C4-2B (cell line): ENCODE measurements around the gene LIPT1.
"Not testable (repeated sequence)": the region's sequence is repeated elsewhere in the genome, so short reads cannot be mapped to it uniquely, and the experiment has no call there.

Source experiments
- H3K27ac ChIP-seq: fragments of 450-650 bp; 2 replicates; pipeline ENCODE4 v1.5.1; 2017
- ZFX ChIP-seq: fragments of 450-650 bp; IDR thresholded peaks from 2 replicates; pipeline ENCODE4 v1.6.1; 2017
- TF ChIP-seq, protein P1 (sequence below): fragments of 450-650 bp; conservative IDR thresholded peaks from 2 replicates; pipeline ENCODE4 v1.5.1; 2017; ENCODE audit warnings: mild to moderate bottlenecking

The LIPT1 gene

GRCh38 chr2:99180755-99181623 is 26.2 kb downstream of the LIPT1 start, which contains the start of the genes MITD1 and MRPL30:
Gene MITD1, minus strand, starts transcription at chr2:99181058. Its CDS starts 77 bp downstream, at chr2:99180981.
Gene MRPL30, plus strand, starts transcription at chr2:99181184. Its CDS starts 5,020 bp downstream, at chr2:99186204.
- H3K27ac ChIP-seq: peak within 1 kb of the TSS; percentile 77
- TF ChIP-seq, protein P1, sequence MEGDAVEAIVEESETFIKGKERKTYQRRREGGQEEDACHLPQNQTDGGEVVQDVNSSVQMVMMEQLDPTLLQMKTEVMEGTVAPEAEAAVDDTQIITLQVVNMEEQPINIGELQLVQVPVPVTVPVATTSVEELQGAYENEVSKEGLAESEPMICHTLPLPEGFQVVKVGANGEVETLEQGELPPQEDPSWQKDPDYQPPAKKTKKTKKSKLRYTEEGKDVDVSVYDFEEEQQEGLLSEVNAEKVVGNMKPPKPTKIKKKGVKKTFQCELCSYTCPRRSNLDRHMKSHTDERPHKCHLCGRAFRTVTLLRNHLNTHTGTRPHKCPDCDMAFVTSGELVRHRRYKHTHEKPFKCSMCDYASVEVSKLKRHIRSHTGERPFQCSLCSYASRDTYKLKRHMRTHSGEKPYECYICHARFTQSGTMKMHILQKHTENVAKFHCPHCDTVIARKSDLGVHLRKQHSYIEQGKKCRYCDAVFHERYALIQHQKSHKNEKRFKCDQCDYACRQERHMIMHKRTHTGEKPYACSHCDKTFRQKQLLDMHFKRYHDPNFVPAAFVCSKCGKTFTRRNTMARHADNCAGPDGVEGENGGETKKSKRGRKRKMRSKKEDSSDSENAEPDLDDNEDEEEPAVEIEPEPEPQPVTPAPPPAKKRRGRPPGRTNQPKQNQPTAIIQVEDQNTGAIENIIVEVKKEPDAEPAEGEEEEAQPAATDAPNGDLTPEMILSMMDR: no peak
- peak; percentile 44; the same call in 1 of the 2 replicates for TF ChIP-seq ZFX

DNA sequence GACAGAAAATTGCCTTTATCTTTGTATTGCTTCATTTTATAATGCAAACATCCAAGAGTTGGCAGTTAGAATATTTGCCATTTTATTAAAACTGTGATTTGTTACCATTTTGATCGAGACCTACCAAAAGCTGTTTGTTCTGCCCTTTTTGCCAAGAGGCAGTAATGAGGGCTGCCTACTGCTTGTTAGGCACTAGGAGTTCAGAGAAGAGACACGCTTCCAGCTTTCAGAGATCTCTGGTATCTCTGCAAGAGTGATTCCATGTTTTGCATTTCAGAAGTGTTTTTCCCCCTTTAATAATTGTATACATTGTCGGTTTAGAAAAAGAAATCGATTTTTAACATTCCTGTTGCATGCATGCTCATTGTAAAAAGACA is 26.8 kb downstream of the LIPT1 start:
- peak overlapping the region; percentile 77 for H3K27ac ChIP-seq
- TF ChIP-seq, protein P1: no peak
- TF ChIP-seq ZFX: no peak

DNA sequence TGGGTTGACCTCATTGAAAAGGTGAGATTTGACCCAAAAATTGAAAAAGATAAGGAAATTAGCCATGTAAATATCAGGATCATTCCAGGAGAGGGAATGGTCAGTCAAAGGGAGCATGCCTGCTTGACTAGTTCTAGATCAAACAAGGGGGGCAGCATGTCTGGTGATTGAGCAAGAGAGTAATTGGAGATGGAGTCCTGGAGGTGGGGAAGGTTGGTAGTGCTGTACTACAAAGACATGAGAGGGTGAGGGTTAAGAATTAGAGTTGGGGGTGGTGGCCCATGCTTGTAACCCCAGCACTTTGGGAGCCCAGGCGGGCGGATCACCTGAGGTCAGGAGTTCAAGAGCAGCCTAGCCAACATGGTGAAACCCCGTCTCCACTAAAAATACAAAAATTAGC is 28.3 kb downstream of the LIPT1 start:
- no peak for TF ChIP-seq ZFX
- TF ChIP-seq, protein P1: no peak
- peak overlapping the region; percentile 71 for H3K27ac ChIP-seq

DNA sequence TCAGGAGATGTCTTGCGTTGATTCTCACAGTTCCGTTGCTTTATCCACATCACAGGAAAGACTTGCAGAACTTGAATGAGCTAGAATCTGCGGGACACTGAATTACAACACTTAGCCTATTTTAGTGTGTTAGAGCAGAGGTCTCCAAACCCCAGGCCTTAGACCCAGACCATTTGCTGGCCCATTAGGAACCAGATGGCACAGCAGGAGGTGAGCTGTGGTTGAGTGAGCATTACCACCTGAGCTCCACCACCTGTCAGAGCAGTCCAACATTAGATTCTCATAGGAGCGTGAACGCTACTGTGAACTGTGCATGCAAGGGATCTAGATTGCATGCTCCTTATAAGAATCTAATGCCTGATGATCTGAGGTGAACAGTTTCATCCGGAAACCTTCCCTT is 30.0 kb downstream of the LIPT1 start:
- TF ChIP-seq ZFX: no peak
- TF ChIP-seq, protein P1: no peak
- no peak overlapping the region for H3K27ac ChIP-seq

GRCh38 chr2:99187011-99187410 is 32.2 kb downstream of the LIPT1 start:
- no peak overlapping the region for H3K27ac ChIP-seq
- no peak for TF ChIP-seq ZFX
- TF ChIP-seq, protein P1: no peak

DNA sequence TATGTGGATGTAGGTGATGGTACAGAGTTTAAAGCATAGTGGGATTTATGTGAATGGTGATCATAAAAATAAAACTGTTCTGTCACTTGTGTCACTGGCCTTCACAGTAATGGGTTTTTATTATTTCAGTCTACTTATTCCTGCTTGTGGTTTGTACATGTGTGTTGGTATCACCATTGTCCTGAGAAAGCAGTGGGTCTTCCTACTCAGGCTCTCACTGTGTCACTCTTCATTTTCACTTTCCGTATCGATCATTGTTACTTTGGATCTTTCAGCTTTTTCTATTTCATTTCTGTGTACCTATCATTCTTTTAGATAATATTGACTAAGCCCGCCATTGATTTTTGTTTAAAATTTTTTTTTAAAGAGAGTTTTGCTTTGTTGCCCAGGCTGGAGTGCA is 33.6 kb downstream of the LIPT1 start:
- H3K27ac ChIP-seq: no peak overlapping the region
- TF ChIP-seq, protein P1: no peak
- TF ChIP-seq ZFX: no peak

GRCh38 chr2:99190548-99190947 is 35.8 kb downstream of the LIPT1 start:
- H3K27ac ChIP-seq: no peak overlapping the region
- no peak for TF ChIP-seq ZFX
- TF ChIP-seq, protein P1: peak; percentile 10

DNA sequence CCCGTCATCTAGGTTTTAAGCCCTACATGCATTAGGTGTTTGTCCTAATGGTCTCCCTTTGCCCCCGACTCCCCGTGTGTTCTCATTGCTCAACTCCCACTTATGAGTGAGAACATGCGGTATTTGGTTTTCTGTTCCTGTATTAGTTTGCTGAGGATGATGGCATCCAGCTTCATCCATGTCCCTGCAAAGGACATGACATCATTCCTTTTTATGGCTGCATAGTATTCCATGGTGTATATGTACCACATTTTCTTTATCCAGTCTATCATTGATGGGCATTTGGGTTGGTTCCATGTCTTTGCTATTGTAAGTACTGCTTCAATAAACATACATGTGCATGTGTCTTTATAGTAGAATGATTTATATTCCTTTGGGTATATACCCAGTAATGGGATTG is 37.6 kb downstream of the LIPT1 start:
- not testable (repeated sequence) for H3K27ac ChIP-seq
